Measurements from ENCODE around the gene ANKRD12.

ANKRD12 gene

DNA sequence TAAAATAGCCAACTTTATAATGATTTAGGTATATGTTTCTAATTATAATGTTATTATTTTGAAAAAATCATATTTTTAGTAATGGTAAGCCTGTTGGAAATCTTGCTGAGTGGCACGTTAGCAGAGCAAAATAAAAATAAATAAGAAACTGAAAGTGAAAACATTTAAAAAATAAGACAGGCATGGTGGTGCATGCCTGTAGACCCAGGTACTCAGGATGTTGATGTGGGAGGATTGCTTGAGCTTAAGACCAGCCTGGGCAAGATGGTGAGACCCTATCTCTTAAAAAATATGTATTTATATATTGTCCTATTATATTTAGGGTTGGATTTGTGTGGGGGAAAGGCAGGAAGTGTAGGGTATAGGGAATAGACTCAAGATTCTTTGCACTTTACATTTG, 15.8 kb upstream of the ANKRD12 start:
- in situ Hi-C loops (cut with MboI; ENCODE audit: low sequenced_read_pairs, unreplicated experiment) = no loop called here
- DNase-seq (ENCODE audit: low spot score) = no peak
- no peak for TF ChIP-seq CTCF (IDR thresholded peaks at IDR 0.05; ENCODE audit: borderline replicate concordance, control extremely low read depth, extremely low read depth, insufficient read depth, missing control alignments)

DNA sequence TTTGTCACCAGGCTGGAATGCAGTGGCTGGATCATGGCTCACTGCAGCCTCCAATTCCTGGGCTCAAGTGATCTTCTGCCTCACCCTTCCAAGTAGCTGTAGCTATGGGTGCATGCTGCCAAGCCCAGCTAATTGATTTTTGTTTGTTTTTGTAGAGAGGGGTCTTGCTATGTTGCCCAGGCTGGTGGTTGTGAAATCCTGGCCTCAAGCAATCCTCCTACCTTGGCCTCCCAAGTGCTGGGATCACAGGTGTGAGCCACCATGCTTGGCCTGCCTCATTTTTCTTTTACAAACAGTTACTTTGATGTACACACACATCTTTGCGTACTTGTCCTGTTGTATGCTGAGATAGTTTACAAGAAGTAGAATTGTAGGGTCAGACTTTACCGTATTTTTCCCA, 13.1 kb upstream of the ANKRD12 start:
- TF ChIP-seq CTCF (IDR thresholded peaks at IDR 0.05; ENCODE audit: borderline replicate concordance, control extremely low read depth, extremely low read depth, insufficient read depth, missing control alignments) = no peak
- DNase-seq (ENCODE audit: low spot score) = no peak
- in situ Hi-C loops (cut with MboI; ENCODE audit: low sequenced_read_pairs, unreplicated experiment) = no loop called here

DNA sequence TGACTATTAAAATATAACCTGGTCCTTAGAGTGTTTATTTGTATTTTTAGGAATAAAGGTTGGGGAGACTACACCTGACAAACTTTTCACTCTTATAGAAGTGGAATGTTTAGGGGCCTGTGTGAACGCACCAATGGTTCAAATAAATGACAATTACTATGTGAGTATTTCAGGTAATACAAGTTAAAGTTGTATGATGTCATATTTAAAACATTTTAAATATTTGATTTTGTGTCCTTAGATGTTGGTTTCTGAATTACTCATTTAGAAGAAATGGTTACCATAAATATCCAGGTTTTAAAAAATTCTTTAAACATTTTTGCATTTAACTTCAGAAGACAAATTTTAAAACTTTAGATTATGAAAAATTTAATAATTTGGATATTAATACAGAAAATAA, 11.8 kb upstream of the ANKRD12 start:
- in situ Hi-C loops (cut with MboI; ENCODE audit: low sequenced_read_pairs, unreplicated experiment) = no loop called here
- no peak for DNase-seq (ENCODE audit: low spot score)
- TF ChIP-seq CTCF (IDR thresholded peaks at IDR 0.05; ENCODE audit: borderline replicate concordance, control extremely low read depth, extremely low read depth, insufficient read depth, missing control alignments) = no peak

- DNase-seq (ENCODE audit: low spot score) = no peak
- in situ Hi-C loops (cut with MboI; ENCODE audit: low sequenced_read_pairs, unreplicated experiment) = no loop called here
- TF ChIP-seq CTCF (IDR thresholded peaks at IDR 0.05; ENCODE audit: borderline replicate concordance, control extremely low read depth, extremely low read depth, insufficient read depth, missing control alignments) = no peak
These were observed 10.2 kb upstream of the ANKRD12 start for GRCh38 chr18:9126337-9126736.

DNA sequence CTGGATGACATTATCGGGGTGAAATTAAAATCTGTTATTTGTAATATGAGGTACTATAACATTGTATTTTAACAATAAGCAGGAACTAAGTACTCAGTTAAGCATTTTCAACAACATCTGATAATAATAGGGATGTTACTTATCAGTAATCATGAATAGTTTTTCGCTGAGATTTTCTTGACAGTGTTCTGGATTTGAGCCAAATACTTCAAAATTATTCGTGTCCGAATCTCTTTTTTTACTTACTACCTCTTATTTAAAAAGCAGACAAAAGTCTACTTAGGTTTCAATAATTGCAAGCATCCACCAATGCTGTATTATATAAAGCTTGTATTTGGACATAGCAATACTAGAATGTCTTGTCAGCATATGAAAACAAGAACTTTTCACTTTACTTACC, 6.4 kb upstream of the ANKRD12 start:
- TF ChIP-seq CTCF (IDR thresholded peaks at IDR 0.05; ENCODE audit: borderline replicate concordance, control extremely low read depth, extremely low read depth, insufficient read depth, missing control alignments) = no peak
- in situ Hi-C loops (cut with MboI; ENCODE audit: low sequenced_read_pairs, unreplicated experiment) = no loop called here
- no peak for DNase-seq (ENCODE audit: low spot score)

DNA sequence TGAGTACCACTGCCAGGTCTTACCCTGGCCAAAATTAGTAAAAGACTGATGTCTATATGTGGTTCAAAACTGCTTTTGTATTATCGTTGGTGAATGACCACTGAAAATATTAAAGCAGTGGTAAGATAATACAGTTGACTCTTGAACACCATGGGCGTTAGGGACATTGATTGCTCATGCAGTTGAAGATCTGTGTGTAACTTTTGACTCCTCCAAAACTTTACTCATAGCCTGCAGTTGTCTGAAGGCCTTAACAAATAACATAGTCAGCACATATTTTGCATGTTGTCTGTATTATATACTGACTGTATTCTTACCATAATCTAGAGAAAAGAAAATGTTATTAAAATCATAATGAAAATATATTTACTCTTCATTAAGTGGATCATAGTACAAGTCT, 5.8 kb upstream of the ANKRD12 start:
- no peak for DNase-seq (ENCODE audit: low spot score)
- in situ Hi-C loops (cut with MboI; ENCODE audit: low sequenced_read_pairs, unreplicated experiment) = no loop called here
- TF ChIP-seq CTCF (IDR thresholded peaks at IDR 0.05; ENCODE audit: borderline replicate concordance, control extremely low read depth, extremely low read depth, insufficient read depth, missing control alignments) = no peak

DNA sequence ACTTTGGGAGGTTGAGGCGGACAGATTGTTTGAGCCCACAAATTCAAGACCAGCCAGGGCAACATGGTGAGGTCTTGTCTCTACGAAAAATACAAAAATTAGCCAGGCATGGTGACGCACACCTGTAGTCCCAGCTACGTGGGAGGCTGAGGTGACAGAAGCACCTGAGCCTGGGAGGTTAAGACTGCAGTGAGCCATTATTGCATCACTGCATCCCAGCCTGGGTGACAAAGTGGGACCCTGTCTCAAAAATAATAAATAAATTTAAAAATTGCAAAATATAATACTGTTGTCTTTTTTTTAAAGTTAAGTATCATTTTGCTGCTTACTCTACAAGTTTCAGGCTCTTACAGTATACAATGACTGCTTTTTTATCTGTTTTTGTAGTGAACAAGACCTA, 4.0 kb upstream of the ANKRD12 start:
- no peak for DNase-seq (ENCODE audit: low spot score)
- in situ Hi-C loops (cut with MboI; ENCODE audit: low sequenced_read_pairs, unreplicated experiment) = no loop called here
- TF ChIP-seq CTCF (IDR thresholded peaks at IDR 0.05; ENCODE audit: borderline replicate concordance, control extremely low read depth, extremely low read depth, insufficient read depth, missing control alignments) = no peak

Measured in GM13976 (cell line).